ENCODE results near the gene PAGE1.
"Not testable (repeated sequence)": the region's sequence is repeated elsewhere in the genome, so short reads cannot be mapped to it uniquely, and the experiment has no call there.

PAGE1 gene, protein sequence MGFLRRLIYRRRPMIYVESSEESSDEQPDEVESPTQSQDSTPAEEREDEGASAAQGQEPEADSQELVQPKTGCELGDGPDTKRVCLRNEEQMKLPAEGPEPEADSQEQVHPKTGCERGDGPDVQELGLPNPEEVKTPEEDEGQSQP

DNA sequence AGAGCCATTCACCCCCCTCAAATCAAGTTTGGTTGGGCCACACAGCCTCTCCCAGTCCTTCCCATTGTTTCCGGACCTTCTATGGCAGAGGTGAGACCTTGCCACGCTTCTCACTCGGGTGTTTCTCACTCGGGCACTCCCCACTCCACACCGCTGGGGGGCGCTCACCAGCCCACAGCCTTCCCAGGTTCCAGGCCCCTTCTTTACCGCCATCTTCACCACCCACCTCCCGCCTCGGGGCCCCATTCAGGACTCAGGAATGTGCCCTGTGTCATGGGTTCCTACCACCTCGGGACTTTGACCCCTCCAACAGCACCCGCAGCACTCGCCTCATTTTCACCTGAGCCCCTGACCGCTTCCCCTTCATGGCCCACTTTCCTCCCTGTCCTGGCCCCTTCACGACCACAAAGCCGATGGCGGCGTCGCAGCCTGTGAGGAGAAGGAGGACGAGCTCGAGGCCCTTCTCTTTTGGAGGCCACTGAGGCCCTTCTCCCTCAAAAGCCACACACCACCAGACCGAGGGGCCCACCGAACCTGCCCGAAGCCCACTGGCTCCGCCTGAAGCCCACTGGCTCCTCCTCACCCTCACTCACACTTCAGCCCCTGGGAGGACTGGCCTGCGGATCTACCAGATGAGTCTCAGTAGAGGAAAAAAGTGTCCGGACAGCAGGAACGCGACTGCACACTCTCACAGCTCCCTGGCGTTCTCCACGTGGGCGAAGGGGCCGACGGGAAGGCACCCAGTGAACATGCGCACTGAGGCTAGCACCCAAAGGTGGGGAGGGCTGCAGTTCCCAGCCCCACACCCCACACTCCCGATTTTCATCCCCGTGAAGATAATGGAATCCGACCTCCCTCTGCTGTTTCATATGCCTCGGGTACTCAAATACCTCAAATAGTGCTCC is at the start of gene PAGE1:
Gene PAGE1, minus strand, starts transcription at position 709 of the 905 bp plus-strand sequence. CDS start 1,214 bp downstream, outside the sequence.
- in situ Hi-C loops (cut with MboI; ENCODE audit: low sequenced_read_pairs): no loop called here

DNA sequence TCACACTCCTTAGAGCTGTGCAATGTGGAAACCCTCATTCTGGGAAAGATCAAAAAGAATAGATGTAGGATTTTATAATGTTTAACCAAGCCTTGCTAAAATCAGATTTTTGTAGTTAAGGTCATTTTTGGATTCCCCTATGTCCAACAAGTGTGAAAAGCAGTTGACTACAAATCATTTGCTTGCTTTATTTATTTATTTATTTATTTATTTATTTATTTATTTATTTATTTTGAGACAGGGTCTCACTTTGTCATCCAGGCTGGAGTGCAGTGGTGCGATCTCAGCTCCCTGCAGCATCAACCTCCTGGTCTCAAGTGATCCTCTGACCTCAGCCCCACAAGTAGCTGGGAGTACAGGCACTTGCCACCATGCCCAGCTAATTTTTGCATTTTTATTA is 45.7 kb upstream of the PAGE1 start:
- in situ Hi-C loops (cut with MboI; ENCODE audit: low sequenced_read_pairs): not testable (repeated sequence)

DNA sequence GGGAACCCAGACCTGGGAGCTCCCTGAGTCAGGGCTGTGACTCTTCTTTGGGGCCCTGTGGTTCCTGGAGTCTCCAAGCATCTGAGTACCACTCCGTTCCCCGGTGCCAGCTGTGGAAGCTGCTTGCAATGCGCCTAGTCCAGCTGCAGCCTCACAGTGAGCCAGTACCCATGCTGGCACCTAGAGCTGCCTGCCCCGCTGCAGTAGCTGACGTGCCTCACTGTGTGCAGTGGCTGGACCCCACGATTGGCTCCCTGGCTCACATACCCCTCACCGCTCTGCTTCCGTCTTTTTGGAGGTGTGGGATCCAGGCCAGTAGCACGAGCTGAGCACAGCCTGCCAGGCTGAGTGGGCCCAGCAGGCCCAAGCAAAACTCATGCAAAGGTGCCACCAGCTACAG is 32.1 kb upstream of the PAGE1 start:
- in situ Hi-C loops (cut with MboI; ENCODE audit: low sequenced_read_pairs): no loop called here

DNA sequence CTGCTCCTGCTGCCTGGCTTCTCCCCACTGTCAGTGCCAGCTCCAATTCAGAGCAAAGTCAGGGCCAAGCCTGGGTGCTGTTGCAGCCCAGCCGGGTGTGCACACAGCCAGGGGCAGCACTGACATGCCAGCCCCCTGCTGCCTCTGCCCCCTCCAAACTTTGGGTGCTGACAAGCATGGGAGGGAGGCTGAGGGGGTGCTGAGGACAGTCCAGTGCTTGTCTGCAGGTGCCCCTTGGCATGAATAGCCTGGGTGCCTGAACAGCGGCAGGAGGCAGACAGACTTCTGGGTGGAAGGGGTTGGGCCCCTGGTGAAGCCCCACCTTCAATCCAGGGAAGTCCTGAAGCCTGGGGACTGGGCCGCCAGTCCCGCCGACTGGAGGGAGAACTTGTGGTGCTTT is 31.2 kb upstream of the PAGE1 start:
- in situ Hi-C loops (cut with MboI; ENCODE audit: low sequenced_read_pairs): no loop called here

DNA sequence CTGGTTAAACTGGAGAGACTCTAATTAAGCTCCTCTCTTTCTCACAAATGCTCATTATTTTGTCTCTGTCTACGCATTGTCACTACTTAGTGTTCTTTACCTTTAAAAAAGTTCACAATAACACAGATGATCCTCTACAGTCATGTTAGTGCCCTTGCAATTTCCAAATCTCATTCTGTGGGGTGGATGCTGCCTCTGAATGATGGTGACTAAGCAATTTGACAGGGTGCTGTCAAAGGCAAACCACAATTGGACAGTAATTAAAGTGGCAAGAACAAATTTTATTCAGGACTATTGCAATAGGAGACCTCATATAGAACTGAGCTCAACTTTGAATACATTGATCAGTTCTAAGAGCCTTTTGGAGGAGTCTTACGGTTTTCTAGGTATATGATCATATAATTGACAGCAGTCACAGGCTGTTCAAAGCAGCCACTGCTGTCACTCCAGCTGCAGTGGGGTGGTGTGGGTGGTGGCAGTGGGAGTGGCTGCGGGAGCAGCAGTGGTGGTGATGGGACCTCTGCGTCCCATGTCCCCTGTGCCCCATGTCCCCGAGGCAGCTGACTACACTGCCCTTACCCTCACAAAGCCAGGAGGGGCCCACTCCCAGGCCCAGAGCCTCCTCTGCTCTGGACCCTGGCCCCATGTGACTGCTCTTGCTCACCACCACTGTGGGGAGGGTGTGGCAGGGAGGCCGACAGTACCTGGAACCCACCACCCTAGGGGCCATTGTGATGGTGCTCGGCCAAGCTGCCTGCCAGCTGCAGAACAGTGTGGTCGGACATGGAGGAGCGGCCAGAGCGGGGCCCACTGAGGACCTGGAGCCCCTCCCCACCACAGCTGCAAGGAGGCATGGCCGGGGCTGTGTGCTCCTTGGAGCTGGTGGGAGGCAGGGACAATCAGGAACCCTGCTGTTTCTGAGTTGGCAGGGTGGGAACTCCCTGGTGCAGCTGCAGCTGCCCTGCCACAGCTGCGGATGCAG is 30.4 kb upstream of the PAGE1 start:
- in situ Hi-C loops (cut with MboI; ENCODE audit: low sequenced_read_pairs): no loop called here

DNA sequence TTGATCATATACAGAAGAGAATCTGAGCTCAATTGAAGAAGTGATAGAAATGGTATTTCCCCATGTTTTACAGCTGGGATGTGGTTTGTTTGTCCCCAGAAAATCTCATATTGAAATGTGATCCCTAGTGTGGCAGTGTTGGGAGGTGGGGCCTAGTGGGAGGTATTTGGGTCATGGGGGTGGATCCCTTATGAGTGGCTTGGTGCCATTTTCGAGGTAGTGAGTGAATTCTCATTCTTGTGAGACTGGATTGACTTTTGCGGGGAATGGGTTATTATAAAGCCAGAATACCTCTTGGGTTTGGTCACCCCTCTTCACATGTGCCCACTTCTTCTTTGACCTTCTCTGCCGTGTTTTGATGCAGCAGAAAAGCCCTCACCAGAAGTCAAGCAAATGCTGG is 29.6 kb upstream of the PAGE1 start:
- in situ Hi-C loops (cut with MboI; ENCODE audit: low sequenced_read_pairs): no loop called here

DNA sequence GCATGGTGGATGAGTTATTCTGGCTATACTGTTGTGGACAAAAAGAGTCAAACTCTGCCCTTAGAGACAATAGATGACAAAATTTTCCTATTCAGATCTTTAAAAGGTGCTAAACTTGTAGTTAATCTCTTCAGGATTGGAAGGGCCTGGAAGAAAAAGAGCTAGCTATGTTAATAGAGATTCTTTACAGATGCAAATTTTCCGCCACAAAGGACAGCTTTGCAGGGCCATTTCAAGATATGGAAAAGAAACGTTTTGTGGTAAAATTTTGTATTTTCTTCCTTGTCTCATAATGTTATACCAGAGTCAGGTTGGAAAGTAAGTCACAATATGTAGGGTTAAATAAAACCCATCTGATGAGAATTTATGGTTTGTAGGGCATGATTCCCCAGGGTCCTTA is 24.3 kb upstream of the PAGE1 start:
- in situ Hi-C loops (cut with MboI; ENCODE audit: low sequenced_read_pairs): not testable (repeated sequence)

DNA sequence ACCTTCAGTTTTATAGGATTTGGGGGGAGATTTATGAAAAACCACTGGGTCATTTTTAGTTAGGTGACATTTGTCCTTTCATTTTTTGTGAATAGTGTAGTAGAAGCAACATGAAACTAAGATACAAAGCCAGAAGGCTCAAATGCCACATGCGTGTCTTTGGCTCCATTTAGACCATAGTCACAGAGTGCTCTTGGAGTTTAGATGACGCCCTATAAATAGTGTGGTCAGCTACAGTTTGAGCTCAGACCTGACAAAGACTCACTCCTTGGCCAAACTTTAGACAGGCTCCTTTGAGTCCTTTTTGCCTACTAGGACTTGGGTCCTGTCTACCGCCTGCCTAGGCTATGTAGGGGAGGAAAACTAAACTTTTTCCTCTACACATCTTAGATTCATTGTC is 16.8 kb upstream of the PAGE1 start:
- in situ Hi-C loops (cut with MboI; ENCODE audit: low sequenced_read_pairs): no loop called here

DNA sequence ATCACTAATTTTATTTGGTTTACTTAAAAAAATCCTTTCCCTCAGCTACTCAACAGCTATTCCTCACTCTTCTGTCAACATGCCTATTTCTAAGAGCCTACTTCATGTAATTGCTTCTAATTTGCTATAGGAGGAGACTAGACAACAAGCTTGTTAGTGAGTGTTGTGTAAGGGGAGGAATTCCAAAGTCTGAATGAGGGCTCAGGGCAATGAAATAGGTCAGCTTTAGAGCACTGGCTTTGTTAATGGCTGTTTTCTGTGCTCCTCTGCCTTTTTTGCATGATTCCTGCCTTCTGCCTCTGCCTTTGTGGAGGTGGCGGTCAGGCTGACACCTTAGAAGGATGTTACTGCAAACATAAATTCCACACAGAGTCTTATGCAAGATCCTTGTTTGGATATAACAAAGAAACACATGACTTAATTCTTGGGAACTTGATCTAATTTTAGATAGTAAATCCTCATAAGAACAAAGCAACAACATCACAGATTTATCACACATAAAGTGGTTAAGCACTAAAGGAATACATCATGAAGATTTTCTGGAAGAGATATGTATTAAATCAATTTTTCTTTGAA is 15.0 kb upstream of the PAGE1 start:
- in situ Hi-C loops (cut with MboI; ENCODE audit: low sequenced_read_pairs): no loop called here

DNA sequence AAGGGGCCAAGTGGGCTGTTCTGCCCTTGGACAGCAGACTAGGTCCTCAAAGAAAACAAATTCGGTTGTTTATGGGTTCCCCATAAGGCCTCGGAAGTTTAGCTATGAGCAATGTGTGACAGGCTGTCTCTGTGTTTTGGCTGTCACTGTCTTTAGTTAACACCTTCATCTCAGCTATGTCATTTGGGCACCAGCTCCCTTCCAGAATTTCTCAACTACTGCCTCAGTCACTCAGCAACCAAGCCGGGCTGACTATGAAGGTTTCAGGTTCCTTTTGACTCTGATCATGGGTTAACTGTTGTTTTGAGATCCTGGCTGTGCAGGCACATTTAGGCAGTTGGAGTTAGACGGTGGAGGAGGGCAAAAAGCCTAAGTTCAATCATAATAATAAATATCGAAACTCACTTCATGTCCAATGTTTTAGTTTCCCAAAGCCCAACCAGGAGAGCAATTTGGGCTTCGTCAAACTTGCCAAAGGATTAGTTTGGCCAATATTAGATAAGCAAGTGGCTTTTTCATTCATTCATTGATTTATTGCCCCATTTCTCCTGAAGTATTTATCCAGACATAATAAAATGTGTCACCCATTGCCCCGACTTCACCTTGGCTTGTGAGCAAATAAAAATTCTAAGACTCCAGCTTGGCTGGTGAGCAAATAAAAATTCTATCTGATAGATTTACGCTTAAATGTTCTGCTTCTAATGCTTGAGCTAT is 9.1 kb upstream of the PAGE1 start:
- in situ Hi-C loops (cut with MboI; ENCODE audit: low sequenced_read_pairs): no loop called here

DNA sequence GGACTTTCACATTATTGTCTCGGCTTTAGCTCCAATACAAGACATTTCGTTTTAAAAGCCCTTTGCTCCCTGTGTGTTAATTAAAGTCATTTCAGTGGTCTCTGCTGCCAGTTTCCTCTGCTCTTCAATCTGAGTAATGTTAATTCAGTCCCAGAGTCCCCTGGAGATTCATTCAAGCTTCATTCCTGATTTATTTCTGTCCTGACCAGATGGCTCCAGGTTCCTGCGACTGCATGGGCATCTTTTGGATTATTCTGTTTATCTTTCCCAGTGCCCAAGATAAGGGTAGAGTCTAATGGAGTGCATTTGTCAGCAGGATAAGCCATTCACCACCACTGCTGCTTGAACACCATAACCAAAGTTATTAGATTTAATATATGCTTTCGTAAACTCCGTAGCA is 6.1 kb upstream of the PAGE1 start:
- in situ Hi-C loops (cut with MboI; ENCODE audit: low sequenced_read_pairs): no loop called here

DNA sequence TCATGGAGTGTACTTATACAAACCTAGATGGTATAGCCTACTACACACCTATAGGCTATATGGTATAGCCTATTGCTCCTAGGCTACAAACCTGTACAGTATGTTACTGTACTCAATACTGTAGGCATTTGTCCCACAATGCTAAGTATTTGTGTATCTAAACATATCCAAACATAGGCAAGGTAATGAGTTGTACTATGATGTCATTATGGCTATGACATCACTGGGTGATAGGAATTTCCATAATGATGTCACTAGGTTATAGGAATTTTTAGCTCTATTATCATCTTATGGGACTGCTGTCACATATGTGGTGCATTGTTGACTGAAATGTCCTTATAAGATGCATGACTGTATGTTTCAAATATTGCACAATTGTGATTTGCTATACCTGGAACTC is 5.5 kb upstream of the PAGE1 start:
- in situ Hi-C loops (cut with MboI; ENCODE audit: low sequenced_read_pairs): no loop called here

DNA sequence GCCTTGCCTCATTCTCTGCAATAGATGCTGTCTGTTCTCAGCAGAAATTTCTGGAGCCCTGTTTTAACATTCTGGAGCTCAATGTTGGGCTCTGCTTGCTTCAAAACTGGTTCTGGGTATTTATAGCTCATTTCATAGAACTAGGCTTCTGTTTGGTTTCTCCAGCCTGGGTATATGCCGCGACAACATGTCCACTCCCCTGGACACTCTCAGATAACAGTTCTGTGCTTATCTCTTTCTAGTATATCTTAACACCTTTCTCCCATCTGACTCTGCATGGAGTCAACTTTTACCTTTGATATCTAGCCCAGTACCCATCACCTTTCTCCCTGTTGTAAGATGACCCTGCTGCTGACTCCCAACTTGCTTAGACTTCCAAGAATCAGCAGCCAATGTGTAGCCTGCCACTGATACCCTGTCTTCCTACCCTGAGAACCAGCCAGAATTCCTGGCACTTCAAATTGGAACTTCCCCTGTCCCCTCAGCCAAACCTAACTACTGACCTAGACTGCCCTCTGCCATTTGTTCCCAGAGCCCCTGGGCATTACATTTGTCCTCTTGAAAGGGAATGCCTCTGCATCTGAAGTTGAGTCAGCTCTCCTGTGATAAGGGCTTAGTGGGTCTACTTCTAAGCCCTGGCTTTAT is 20.6 kb downstream of the PAGE1 start:
- in situ Hi-C loops (cut with MboI; ENCODE audit: low sequenced_read_pairs): no loop called here

DNA sequence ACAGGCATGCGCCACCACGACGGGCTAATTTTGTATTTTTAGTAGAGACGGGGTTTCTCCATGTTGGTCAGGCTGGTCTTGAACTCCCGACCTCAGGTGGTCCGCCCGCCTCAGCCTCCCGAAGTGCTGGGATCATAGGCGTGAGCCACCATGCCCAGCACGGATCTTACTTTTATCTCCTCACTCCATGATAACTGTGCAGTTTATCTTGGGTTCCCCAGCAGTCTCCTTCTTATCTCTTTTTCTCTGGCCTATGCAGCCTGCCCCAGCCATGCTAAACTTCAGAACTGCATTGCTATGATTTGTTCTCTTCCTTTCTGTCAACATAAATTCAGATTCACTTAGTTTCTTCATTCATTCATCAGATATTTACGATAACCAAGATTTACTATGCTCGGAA is 22.4 kb downstream of the PAGE1 start:
- in situ Hi-C loops (cut with MboI; ENCODE audit: low sequenced_read_pairs): no loop called here

DNA sequence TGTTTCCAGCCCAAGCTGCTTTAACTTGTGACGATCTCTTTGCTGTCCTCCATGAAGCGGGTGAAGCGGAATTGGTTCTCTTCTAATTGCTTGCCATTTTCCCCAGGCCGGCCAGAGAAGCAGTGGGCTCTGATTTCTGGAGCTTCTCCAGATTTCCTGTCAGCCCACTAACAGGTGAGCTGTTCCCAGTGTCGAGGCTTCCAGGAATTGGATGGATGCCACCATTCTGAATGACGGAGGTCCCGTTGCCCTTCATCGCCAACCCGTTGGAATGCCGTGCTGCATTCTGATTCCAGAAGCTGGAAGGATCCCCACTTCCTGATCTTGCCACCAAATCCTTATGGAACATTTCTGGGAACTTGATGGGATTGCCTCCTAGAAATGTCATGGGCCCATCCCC is 31.0 kb downstream of the PAGE1 start:
- in situ Hi-C loops (cut with MboI; ENCODE audit: low sequenced_read_pairs): no loop called here

DNA sequence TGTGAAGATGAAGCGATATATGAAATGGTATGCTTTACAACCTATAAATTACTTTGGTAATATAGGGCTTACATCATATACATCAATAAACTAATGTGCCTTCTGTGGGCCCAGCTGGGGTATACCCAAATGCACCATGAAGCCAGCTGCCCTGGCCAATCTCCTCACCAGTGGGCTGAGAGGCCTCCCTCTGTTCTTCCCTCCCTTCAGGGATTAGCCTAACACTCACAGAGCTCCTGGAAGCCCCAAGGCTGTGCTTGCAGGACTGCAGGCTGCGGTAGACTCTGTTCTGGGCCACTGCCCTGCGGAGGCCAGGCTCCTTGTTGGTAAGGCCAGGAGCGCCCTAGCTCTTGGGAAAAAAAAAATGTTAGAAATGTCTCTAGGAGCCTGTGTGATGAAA is 33.9 kb downstream of the PAGE1 start:
- in situ Hi-C loops (cut with MboI; ENCODE audit: low sequenced_read_pairs): no loop called here

DNA sequence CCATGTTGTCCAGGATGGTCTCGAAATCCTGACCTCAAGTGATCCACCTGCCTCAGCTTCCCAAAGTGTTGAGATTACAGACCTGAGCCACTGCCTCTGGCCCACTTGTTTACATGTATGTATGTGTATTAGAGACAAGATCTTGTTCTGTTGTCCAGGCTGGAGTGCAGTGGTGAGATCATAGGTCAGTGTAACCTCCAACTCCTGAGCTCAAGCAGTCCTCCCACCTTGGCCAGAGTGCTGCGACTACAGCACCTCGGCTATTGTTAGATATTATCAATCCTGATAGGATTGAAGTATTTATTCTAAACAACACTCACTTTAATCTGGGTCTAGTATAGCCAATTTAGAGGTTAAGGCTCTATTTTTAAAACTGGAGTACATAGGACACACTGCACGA is 36.0 kb downstream of the PAGE1 start:
- in situ Hi-C loops (cut with MboI; ENCODE audit: low sequenced_read_pairs): no loop called here

DNA sequence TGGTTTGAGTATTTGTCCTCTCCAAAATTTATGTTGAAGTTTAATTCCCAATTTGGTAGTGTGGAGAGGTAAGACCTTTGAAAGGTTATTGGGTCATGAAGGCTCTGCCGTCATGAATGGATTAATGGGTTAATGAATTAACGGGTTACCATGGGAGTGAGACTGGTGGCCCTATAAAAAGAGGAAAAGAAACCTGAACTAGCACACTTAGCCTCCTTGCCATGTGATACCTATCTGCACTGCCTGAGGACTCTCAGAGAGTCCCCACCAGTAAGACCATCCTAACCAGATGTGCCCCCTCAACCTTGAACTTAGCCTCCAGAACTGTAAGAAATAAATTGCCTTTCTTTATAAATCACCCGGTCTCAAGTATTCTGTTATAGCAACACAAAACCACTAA is 39.3 kb downstream of the PAGE1 start:
- in situ Hi-C loops (cut with MboI; ENCODE audit: low sequenced_read_pairs): no loop called here

DNA sequence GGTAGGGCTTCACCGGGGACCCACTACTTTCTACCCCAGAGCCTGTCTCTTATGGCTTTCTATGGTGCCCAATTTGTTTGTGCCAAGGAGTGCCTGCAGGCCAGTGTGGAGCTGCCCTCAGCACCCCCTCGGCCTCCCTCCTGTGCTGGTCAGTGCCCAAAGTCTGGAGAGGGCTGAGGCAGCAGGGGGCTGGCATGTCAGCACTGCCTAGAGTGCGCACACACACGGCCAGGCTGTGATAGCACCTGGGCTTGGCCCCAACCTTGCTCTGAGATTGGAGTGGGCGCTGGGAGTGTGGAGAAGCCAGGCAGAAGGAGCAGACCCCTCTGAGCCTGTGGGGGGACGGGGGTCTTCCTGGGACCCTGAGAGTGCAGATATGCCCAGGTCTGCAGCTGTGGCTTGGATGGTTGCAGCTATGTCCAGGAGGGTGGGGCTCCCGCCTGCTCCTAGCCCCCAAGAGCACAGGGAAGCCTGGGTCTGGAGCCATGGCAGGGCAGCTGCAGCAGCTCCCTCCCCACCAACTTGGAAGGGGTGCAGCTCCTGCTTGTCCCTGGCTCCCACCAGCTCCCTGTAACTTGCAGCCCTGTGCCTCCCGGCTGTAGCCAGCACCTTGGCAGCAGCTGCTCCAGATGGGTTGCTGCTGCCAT is 50.7 kb downstream of the PAGE1 start:
- in situ Hi-C loops (cut with MboI; ENCODE audit: low sequenced_read_pairs): no loop called here
